Retinal pigment epithelial cell (primary cell): ENCODE measurements around the gene TUT7.

Source experiments
- DNase-seq: peaks from one replicate; pipeline ENCODE4 v3.0.0-alpha.2; 2010; ENCODE audit warnings: low read depth
- H3K4me3 ChIP-seq: 2 replicates; pipeline ENCODE4 v1.5.1; 2011; ENCODE audit warnings: mild to moderate bottlenecking, low read length, control low read depth, moderate library complexity
- TF ChIP-seq, protein P1 (sequence below): conservative IDR thresholded peaks from 2 replicates; pipeline ENCODE4 v1.5.1; 2011; ENCODE audit warnings: low read depth, low read length, control low read depth, inconsistent platforms

Gene TUT7

DNA sequence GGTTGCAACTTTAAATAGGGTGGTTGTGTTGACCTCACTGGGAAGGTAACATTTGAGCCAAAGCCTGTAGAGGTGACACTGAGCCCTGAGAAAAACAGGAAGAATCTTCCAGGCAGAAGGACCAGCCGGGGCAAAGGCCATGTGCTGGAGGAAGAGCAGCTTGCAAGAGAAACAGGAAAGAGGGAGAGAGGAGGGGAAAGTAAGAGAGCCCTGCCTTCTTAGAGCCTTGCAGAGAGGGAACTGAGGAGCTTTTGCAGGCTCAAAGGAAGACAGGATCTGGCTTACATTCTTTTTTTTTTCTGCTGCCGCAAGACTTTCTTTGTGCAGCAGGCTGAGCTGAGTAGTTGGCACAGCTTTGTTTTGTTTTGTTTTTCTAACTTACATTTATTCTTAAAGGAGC lies 112.1 kb downstream of the TUT7 start:
- H3K4me3 ChIP-seq: no peak overlapping the region
- no peak for DNase-seq
- TF ChIP-seq, protein P1, sequence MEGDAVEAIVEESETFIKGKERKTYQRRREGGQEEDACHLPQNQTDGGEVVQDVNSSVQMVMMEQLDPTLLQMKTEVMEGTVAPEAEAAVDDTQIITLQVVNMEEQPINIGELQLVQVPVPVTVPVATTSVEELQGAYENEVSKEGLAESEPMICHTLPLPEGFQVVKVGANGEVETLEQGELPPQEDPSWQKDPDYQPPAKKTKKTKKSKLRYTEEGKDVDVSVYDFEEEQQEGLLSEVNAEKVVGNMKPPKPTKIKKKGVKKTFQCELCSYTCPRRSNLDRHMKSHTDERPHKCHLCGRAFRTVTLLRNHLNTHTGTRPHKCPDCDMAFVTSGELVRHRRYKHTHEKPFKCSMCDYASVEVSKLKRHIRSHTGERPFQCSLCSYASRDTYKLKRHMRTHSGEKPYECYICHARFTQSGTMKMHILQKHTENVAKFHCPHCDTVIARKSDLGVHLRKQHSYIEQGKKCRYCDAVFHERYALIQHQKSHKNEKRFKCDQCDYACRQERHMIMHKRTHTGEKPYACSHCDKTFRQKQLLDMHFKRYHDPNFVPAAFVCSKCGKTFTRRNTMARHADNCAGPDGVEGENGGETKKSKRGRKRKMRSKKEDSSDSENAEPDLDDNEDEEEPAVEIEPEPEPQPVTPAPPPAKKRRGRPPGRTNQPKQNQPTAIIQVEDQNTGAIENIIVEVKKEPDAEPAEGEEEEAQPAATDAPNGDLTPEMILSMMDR: no peak

DNA sequence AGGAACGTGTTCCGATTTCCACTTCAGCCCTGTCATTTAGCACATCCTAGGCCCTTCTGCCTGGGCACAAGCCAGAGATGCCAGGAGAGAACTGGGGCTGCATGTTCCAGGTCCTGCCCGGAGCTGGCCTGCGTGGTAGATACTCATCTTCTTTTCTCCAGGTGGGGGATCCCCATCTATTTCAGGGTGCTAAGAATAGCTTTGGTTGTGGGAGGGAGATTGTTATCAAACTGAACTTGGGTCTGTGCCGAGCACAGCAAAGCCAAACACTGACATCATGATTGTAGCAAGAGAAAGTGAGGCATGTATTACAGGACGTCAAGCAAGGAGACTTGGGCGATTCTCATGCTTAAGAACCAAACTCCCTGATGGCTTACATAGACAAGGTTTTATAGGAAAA lies 113.0 kb downstream of the TUT7 start:
- no peak overlapping the region for H3K4me3 ChIP-seq
- TF ChIP-seq, protein P1: no peak
- DNase-seq: no peak

DNA sequence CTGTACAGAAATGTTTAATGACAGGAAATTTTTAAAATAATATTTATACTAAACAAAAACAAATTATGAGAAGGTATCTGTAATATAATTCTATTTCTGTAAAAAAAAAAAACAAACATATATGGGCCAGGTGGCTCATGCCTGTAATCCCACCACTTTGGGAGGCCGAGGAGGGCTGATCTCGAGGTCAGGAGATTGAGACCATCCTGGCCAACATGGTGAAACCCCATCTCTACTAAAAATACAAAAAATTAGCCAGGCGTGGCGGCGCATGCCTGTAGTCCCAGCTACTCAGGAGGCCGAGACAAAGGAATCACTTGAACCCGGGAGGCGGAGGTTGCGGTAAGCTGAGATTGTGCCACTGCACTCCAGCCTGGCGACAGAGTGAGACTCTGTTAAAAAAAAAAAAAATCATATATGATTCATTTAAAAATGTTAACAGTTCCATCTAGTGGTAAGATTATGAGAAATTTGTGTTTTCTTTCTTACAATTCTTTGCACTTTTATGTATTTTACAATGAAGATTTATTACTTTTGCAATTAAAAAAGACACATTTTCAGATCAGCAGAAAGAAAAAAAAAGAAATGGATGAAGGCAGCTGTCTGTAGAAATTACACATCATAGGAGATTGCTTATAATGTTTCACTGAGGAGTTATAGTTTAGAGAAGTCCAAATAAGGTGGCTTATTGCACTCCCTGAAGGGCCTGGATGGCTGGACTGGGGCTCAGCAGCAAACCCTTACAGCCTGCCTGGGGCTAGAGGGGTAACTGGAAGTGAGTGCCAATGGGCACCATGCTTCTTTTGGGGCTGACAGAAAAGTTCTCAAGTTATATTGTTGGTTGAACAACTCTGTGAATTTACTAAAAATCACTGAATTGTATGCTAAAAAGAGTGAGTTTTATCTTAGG lies 115.1 kb downstream of the TUT7 start:
- DNase-seq: no peak
- TF ChIP-seq, protein P1: no peak
- H3K4me3 ChIP-seq: no peak overlapping the region
